GM21526 (cell line): Measurements from ENCODE around the gene RNH1.

Experiments
- ATAC-seq: cut with Tn5 transposase; IDR thresholded peaks from one replicate; pipeline ENCODE4 v1.9.1; 2021; ENCODE audit warnings: moderate library complexity; ENCODE audit not compliant: unreplicated experiment, low FRiP score

Gene RNH1

GRCh38 chr11:537622-538430, 30.8 kb upstream of the RNH1 start:
- no peak for ATAC-seq

GRCh38 chr11:536841-537621, 30.0 kb upstream of the RNH1 start, which contains the start of gene LRRC56:
LRRC56 (plus strand) TSS chr11:537527; CDS start chr11:540685, 3,158 bp downstream.
- ATAC-seq, result peak; percentile 48

- ATAC-seq, result peak; percentile 63
Observed at GRCh38 chr11:535519-536454, 28.7 kb upstream of the RNH1 start, which contains the start of gene HRAS. HRAS (minus strand) TSS chr11:535576.

- peak; percentile 3 for ATAC-seq
Observed at GRCh38 chr11:535210-535518, 28.1 kb upstream of the RNH1 start.

- ATAC-seq, result no peak
Observed at GRCh38 chr11:534396-535209, 27.6 kb upstream of the RNH1 start.

- no peak for ATAC-seq
Observed at GRCh38 chr11:533586-534395, 26.7 kb upstream of the RNH1 start.

GRCh38 chr11:532986-533585, 26.0 kb upstream of the RNH1 start:
- no peak for ATAC-seq

GRCh38 chr11:532527-532985, 25.5 kb upstream of the RNH1 start:
- no peak for ATAC-seq

GRCh38 chr11:531919-532526, 25.0 kb upstream of the RNH1 start:
- ATAC-seq, result no peak

GRCh38 chr11:530960-531831, 24.2 kb upstream of the RNH1 start:
- no peak for ATAC-seq

- no peak for ATAC-seq
Observed at GRCh38 chr11:529728-530411, 22.8 kb upstream of the RNH1 start.

GRCh38 chr11:528815-529727, 22.0 kb upstream of the RNH1 start:
- no peak for ATAC-seq

- no peak for ATAC-seq
Observed at GRCh38 chr11:528166-528814, 21.2 kb upstream of the RNH1 start.

GRCh38 chr11:526192-526591, 19.1 kb upstream of the RNH1 start:
- ATAC-seq, result no peak

GRCh38 chr11:521177-521688, 14.2 kb upstream of the RNH1 start:
- no peak for ATAC-seq
